HG02943 (cell line): ENCODE data around the gene CORO2A.
A peak's percentile ranks its signal among the peaks of the same experiment; 100 is the strongest.
"Not testable (repeated sequence)": the region's sequence is repeated elsewhere in the genome, so short reads cannot be mapped to it uniquely, and the experiment has no call there.

Experiments
- ATAC-seq: cut with Tn5 transposase; IDR thresholded peaks from one replicate; pipeline ENCODE4 v1.9.1; 2021; ENCODE audit warnings: mild to moderate bottlenecking, low read depth, moderate library complexity; ENCODE audit not compliant: unreplicated experiment

The CORO2A gene

DNA sequence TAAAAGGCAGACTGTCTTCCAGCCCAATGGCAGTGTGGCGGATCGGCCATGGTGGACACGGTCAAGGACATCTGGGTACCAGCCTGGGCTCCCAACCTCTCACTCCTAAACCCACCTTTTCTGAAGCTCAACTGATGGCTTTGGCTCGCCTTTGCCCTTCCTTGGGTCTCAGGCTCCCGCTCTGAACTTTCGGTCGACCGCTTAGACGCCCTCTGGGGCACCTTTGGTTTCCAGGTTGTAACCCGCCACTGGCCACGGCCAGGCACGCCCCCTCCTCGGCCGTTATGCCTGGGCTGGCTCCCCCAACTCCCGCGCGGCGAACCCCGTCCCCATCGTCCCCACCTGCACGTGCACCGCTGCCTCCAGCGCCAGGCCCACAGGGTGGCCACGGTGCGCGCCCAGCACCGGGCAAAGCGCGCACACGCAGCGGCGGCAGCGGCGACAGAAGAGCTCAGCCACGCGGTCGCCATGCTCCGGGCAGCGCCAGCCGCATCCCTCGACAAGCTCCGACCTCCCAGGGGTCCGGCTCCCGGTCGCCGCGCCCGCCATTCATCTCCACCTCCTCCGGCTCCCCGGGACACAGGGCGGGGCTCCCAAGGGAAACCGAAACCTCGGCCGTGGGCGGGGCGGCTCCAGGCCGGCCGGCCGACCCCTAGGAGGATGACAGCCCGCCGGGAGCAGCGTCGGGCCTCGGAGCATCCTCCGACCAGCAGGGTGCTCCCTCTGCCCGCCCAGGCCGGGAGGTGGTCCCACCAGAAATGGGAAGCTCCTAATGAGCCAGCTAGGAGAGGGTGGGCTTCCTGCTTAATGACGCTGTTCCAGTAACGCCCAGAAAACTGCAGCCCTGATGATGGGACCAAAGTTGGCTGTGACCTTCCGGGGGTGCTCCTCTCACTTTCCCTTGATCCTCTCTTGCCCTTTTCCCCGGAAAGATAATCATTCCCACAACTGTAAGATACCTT lies 73.5 kb downstream of the CORO2A start, which contains the start of gene TRIM14:
Gene TRIM14 (minus strand): TSS at position 583 of the 962 bp plus-strand sequence. CDS start 34 bp downstream, at position 549.
- ATAC-seq, result no peak

DNA sequence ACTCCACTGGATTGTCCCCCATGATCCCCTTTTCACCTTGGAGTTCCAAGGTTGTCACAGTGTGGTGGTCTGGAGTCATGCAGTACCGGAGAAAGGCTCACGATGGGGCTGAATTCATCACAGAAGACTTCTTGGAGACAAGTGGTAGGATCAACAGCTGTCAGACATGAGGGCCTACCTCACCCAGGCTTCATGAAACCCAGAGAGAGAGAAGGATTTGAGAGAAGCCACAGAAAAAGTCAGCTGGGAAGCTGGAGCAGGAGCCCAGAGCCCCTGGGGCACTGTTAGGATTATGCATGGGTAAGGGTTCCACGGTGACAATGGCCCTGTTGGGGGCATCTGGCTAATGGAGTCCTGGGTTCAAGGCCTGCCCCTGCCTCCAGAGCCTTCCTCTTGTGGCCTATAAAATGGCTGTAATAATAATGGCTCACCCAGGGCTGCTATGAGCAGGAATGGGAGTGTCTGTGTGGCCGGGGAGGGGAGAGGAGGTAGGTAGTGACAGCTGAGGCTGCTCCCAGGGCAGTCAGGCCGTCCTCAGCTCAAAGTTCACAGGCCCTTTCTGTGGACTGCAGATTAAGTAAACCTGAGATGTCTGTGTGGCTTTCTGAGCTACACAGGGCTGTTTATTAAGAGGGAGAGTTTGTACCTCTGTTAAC lies 74.3 kb downstream of the CORO2A start:
- ATAC-seq, result peak; percentile 48

DNA sequence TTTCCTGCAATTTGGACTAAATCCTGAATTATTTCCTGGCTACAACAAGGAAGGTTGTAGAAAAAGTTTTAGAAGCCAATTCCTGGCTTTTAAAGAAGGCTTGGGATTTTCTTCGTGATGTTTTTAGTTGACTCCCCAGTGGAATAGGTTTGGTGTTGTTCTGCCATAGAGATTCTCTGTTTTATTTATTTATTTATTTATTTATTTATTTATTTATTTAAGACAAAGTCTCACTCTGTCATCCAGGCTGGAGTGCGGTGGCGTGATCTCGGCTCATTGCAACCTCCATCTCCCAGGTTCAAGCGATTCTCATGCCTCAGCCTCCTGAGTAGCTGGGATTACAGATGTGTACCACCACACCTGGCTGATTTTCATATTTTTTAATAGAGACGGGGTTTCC lies 75.3 kb downstream of the CORO2A start:
- ATAC-seq, result not testable (repeated sequence)

DNA sequence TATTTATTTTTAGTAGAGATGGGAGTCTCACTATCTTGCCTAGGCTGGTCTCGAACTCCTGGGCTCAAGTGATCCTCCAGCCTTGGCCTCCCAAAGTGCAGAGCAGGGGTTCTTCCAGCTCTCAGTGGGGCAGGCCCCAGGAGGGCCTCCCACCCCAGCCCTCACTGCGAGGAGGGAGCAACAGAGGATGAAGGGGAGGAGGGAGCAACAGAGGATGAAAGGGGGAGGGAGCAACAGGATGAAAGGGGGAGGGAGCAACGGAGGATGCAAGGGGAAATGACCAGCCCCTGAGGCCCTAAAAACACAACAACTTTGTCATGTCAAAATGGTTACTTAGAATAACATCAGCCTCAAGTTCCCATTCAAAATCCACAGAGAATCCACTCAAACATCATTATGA lies 83.4 kb downstream of the CORO2A start:
- no peak for ATAC-seq

GRCh38 chr9:98108531-98109031 lies 83.9 kb downstream of the CORO2A start:
- ATAC-seq, result peak; percentile 49

DNA sequence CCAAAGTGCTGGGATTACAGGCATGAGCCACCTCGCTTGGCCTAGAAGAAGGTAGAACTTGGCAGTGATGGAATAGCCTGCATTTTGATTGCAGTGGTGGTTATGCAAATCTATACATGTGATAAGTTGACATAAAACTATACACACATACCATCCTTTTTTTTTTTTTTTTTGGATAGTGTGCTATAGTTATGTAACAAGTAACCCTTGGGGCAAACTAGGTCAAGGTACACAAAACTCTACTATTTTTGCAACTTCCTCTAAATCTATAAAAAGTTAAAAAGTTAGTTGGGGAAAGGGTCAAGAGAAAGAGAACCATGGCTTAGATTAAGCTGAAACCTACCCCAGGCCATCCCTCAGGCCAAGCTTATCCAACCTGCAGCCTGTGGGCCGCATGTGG lies 84.5 kb downstream of the CORO2A start:
- no peak for ATAC-seq

DNA sequence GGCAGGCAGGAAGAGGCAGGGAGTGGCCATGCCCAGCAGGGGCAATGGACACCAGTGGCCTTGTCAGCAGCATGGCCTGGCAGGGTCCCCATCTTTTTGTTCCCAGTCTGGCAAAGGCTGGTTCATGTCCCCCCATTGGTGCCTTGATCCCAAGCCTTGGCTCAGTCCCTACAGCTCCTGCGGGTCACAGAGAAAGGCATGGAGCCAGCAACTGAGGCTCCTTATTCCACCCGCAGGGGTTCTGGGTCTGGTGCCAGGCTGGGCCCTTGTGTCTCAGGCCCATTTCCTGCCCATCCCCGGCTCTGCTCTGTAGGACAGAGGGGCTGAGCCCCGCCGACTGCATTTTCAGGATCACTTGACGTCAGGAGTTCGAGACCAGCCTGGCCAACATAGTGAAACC lies 87.4 kb downstream of the CORO2A start:
- no peak for ATAC-seq

- ATAC-seq, result no peak
Observed at GRCh38 chr9:98104445-98104881, 88.0 kb downstream of the CORO2A start.

GRCh38 chr9:98101868-98102273 lies 90.6 kb downstream of the CORO2A start:
- ATAC-seq, result peak; percentile 97

GRCh38 chr9:98101416-98101815 lies 91.0 kb downstream of the CORO2A start:
- ATAC-seq, result no peak

DNA sequence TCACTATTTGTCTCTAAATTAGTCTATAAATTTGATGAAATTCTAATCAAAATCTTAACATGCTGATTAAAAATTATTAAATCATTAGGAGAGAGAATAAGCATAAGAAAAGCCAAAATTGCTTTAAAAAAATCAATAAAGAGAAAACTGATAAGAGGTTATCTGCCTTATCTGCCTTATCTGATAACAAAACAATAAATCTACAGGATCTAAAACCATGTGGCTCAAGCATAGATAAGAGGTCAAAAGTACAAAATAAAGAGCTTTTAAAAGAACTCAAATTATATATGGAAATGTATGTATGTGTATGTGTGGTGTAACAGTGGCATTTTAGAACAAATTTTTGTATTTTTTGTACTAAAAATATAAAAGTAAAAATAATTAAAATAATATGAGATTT lies 92.0 kb downstream of the CORO2A start:
- no peak for ATAC-seq

GRCh38 chr9:98099898-98100297 lies 92.5 kb downstream of the CORO2A start:
- ATAC-seq, result no peak

DNA sequence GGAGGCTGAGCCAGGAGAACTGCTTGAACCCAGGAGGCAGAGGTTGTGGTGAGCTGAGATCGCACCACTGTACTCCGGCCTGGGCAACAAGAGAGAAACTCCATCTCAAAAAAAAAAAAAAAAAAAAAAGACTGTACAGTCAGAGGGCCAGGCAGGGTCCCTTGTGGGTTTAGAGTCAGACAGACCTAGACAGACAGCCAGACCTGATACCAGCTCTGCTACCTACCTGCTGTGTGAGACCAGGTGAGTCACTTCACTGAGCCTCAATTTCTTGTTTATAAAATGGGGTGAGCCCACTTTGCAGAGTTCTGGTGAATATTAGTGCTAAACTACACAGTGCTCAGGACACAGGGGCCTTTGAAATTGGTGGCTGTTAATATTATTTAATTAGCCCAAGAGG lies 93.1 kb downstream of the CORO2A start:
- no peak for ATAC-seq

GRCh38 chr9:98097836-98098235 lies 94.6 kb downstream of the CORO2A start:
- ATAC-seq, result no peak

- ATAC-seq, result no peak
Observed at GRCh38 chr9:98096091-98096490, 96.3 kb downstream of the CORO2A start.

GRCh38 chr9:98095401-98095800 lies 97.0 kb downstream of the CORO2A start:
- ATAC-seq, result no peak

GRCh38 chr9:98094851-98095250 lies 97.6 kb downstream of the CORO2A start:
- ATAC-seq, result no peak

DNA sequence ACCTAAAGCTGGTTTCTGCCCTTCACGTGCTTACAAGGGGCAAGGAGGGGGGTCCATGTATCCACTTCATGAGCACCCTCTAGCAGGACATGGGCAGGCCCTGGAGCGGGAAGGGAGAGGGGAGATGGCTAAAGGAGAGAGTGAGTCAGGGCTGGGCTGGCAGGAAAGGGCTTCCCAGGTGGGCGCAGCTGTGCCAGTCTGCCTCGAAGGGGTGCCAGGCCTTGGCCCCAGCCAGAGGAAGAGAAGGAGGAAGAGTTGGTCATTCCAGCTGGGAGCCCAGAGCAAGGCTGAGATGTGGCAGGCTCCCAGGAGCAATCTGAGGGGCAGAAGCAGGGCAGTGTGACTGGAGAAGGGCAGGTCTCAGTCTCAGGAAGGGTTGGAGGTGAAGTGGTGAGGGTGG lies 98.1 kb downstream of the CORO2A start:
- no peak for ATAC-seq

DNA sequence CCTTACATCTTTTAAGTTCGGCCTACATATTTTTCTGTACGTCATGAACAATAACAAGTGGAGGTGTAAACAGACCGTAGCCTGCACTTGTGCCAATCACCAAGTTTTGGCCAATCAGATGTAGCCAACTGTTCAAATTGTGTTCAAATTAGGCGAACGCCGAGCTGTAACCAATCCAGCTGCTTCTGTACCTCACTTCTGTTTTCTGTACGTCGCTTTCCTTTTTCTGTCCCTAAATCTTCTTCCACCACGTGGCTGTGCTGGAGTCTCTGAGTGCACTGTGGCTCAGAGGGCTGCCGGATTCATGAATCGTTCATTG lies 99.9 kb downstream of the CORO2A start:
- ATAC-seq, result no peak

GRCh38 chr9:98091735-98092612 lies 100.5 kb downstream of the CORO2A start:
- ATAC-seq, result no peak

DNA sequence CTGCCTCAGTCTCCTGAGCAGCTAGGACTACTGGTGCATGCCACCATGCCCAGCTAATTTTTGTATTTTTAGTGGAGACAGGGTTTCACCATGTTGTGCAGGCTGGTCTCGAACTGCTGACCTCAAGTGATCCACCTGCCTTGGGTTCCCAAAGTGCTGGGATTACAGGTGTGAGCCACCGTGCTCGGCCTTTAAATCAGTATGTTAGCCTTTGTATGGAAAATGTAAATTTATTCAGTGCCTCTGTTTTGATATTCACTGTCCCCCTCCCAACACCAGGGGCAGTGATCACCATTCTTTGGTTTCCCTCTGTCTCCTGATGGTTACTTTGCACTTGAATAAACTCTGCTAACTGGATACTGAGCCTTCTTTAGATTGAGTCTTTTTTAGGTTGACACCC lies 101.8 kb downstream of the CORO2A start:
- not testable (repeated sequence) for ATAC-seq
